Glutamatergic neuron (in vitro differentiated cells): ENCODE results near the gene ACAA1. TPM values are rescaled to one million over a fixed set of nuclear protein-coding genes. Genes with fewer than 3 reads are reported as not detected.

Experiments
- DNase-seq: peaks from one replicate; pipeline ENCODE4 v3.0.0; 2022
- H3K27ac Mint-ChIP-seq: one replicate; pipeline ENCODE4 v1.8.0; 2020; ENCODE audit warnings: mild to moderate bottlenecking, mixed read lengths, inconsistent platforms; ENCODE audit not compliant: unreplicated experiment
- H3K27me3 Mint-ChIP-seq: one replicate; pipeline ENCODE4 v1.8.0; 2020; ENCODE audit warnings: mild to moderate bottlenecking, moderate library complexity, mixed read lengths, inconsistent platforms; ENCODE audit not compliant: unreplicated experiment
- H3K36me3 Mint-ChIP-seq: one replicate; pipeline ENCODE4 v1.8.0; 2020; ENCODE audit warnings: mild to moderate bottlenecking, mixed read lengths, inconsistent platforms; ENCODE audit not compliant: unreplicated experiment
- H3K4me1 Mint-ChIP-seq: one replicate; pipeline ENCODE4 v1.8.0; 2020; ENCODE audit warnings: mild to moderate bottlenecking, low read depth, mixed read lengths, inconsistent platforms; ENCODE audit not compliant: unreplicated experiment
- H3K4me3 Mint-ChIP-seq: one replicate; pipeline ENCODE4 v1.8.0; 2020; ENCODE audit warnings: mild to moderate bottlenecking, mixed read lengths, inconsistent platforms; ENCODE audit not compliant: unreplicated experiment
- H3K9me3 Mint-ChIP-seq: one replicate; pipeline ENCODE4 v1.8.0; 2020; ENCODE audit warnings: mild to moderate bottlenecking, moderate library complexity, mixed read lengths, inconsistent platforms; ENCODE audit not compliant: unreplicated experiment
- total RNA-seq: library from RNA; stranded (reverse); fragmentation: NEBNext Ultra II Directional; extraction: Animal tissue kit (Norgen Biotek cat#: 25700); gene quantifications from one replicate; pipeline ENCODE4 v1.2.1, GENCODE V29; 2021; ENCODE audit not compliant: unreplicated experiment
- TF ChIP-seq, protein P1 (sequence below): fragments of 200-600 bp; sonication (generic); IDR thresholded peaks from one replicate; pipeline ENCODE4 v1.5.0; 2021; ENCODE audit not compliant: partially characterized antibody, unreplicated experiment

The ACAA1 gene
- total RNA-seq, 1 donor from 2014 or later = 89.8 TPM

- Mint-ChIP-seq H3K9me3 (no peaks in the 10 kb centered on the region), H3K36me3 (peaks cover under 1% of the 10 kb centered on the region), H3K27me3 (peaks cover 3% of the 10 kb centered on the region), H3K4me3 (no peak overlapping the region), H3K27ac (no peak overlapping the region), H3K4me1 (peaks cover 11% of the 10 kb centered on the region)
- DNase-seq = no peak
- TF ChIP-seq, protein P1, sequence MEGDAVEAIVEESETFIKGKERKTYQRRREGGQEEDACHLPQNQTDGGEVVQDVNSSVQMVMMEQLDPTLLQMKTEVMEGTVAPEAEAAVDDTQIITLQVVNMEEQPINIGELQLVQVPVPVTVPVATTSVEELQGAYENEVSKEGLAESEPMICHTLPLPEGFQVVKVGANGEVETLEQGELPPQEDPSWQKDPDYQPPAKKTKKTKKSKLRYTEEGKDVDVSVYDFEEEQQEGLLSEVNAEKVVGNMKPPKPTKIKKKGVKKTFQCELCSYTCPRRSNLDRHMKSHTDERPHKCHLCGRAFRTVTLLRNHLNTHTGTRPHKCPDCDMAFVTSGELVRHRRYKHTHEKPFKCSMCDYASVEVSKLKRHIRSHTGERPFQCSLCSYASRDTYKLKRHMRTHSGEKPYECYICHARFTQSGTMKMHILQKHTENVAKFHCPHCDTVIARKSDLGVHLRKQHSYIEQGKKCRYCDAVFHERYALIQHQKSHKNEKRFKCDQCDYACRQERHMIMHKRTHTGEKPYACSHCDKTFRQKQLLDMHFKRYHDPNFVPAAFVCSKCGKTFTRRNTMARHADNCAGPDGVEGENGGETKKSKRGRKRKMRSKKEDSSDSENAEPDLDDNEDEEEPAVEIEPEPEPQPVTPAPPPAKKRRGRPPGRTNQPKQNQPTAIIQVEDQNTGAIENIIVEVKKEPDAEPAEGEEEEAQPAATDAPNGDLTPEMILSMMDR = no peak
Measured at GRCh38 chr3:38128303-38128655, 8.6 kb downstream of the ACAA1 start.

- Mint-ChIP-seq H3K4me1 (peaks cover 8% of the 10 kb centered on the region), H3K27me3 (peaks cover 3% of the 10 kb centered on the region), H3K9me3 (no peaks in the 10 kb centered on the region), H3K27ac (no peak overlapping the region), H3K36me3 (peaks cover 4% of the 10 kb centered on the region), H3K4me3 (no peak overlapping the region)
- DNase-seq = no peak
- TF ChIP-seq, protein P1 = no peak
Measured at GRCh38 chr3:38127611-38128302, 9.2 kb downstream of the ACAA1 start.

- no peak overlapping the region for H3K27ac Mint-ChIP-seq
- no peak overlapping the region for H3K4me3 Mint-ChIP-seq
- peaks cover 2% of the 10 kb centered on the region for H3K27me3 Mint-ChIP-seq
- peaks cover 2% of the 10 kb centered on the region for H3K4me1 Mint-ChIP-seq
- peaks cover 4% of the 10 kb centered on the region for H3K36me3 Mint-ChIP-seq
- TF ChIP-seq, protein P1 = no peak
- DNase-seq = no peak
- H3K9me3 Mint-ChIP-seq = no peaks in the 10 kb centered on the region
Measured at GRCh38 chr3:38126121-38126892, 10.6 kb downstream of the ACAA1 start.

GRCh38 chr3:38125305-38126120 lies 11.4 kb downstream of the ACAA1 start:
- H3K36me3 Mint-ChIP-seq = peaks cover 4% of the 10 kb centered on the region
- no peaks in the 10 kb centered on the region for H3K9me3 Mint-ChIP-seq
- no peak overlapping the region for H3K4me3 Mint-ChIP-seq
- peaks cover 4% of the 10 kb centered on the region for H3K27me3 Mint-ChIP-seq
- no peak for DNase-seq
- peaks cover 2% of the 10 kb centered on the region for H3K4me1 Mint-ChIP-seq
- H3K27ac Mint-ChIP-seq = no peak overlapping the region
- TF ChIP-seq, protein P1 = no peak
